Measurements from ENCODE around the gene OST4.

DNA sequence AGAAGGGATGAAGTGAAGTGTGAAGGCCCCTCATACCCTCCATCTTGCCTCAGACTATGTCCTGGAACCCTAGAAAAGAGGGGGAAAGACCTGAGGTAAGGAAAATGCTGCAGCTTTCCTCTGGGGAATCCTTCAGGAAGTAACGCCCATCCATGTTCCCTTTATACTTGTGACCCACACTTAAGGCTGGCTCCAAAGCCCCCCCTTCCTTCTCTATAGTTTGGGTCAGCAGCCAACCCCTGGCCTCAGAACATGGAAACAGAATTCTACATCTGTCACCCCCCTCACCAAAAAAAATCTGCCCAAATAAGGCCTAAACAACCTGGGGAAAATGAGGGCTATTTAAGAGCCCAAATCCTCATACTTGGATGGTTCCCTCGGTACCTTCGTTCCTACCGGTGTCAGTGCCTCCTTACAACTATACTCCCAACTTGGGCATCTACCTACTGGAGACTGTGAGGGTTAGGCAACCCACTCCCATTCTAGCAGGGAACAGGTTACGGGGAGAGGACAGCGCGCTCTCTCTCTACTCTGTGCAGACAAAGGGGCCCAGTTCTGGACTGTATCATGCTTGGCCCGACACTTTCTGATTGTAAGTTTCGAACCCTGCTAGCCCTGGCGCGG lies 689 bp downstream of the OST4 start:
- TF ChIP-seq, protein P1, sequence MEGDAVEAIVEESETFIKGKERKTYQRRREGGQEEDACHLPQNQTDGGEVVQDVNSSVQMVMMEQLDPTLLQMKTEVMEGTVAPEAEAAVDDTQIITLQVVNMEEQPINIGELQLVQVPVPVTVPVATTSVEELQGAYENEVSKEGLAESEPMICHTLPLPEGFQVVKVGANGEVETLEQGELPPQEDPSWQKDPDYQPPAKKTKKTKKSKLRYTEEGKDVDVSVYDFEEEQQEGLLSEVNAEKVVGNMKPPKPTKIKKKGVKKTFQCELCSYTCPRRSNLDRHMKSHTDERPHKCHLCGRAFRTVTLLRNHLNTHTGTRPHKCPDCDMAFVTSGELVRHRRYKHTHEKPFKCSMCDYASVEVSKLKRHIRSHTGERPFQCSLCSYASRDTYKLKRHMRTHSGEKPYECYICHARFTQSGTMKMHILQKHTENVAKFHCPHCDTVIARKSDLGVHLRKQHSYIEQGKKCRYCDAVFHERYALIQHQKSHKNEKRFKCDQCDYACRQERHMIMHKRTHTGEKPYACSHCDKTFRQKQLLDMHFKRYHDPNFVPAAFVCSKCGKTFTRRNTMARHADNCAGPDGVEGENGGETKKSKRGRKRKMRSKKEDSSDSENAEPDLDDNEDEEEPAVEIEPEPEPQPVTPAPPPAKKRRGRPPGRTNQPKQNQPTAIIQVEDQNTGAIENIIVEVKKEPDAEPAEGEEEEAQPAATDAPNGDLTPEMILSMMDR (conservative IDR thresholded peaks at IDR 0.05): no peak
- TF ChIP-seq EZH2 (IDR thresholded peaks at IDR 0.05; ENCODE audit: low read depth): no peak

Data from PC-9 (cell line).